A673 (cell line): ENCODE results near the gene SCN9A. TPM values are rescaled to one million over a fixed set of nuclear protein-coding genes. Genes with fewer than 3 reads are reported as not detected.

ENCODE experiments used
- BruUV-seq: library from RNA; stranded (reverse); fragments of 400-500 nt; replicated peaks from 2 replicates; lab custom pipeline; 2021; lab: Mats Ljungman, UMichigan
- CTCF ChIA-PET: fragments of 300-600 bp; sonication (Branson Sonifier 250); formaldehyde crosslinking; loops from one replicate; lab custom pipeline; 2022; ENCODE audit warnings: antibody characterized with exemption; lab: Charles Lee
- POLR2A ChIA-PET: fragments of 300-600 bp; sonication (Branson Sonifier 250); formaldehyde crosslinking; loops from one replicate; lab custom pipeline; 2022; ENCODE audit warnings: antibody characterized with exemption; ENCODE audit not compliant: low non-redundant PET; lab: Charles Lee
- DNase-seq: peaks from one replicate; pipeline ENCODE4 v3.0.0-alpha.2; 2015; ENCODE audit warnings: low spot score
- H3K27ac ChIP-seq: fragments of 200-600 bp; sonication (generic); 2 replicates; pipeline ENCODE4 v1.5.1; 2016; ENCODE audit warnings: mixed run types, low read depth, mild to moderate bottlenecking, mixed read lengths, antibody characterized with exemption, low read length; ENCODE audit not compliant: poor library complexity, severe bottlenecking
- H3K27me3 ChIP-seq: fragments of 200-600 bp; sonication (generic); replicated peaks from 2 replicates; pipeline ENCODE4 v1.6.1; 2017; ENCODE audit warnings: mixed run types, low read depth, mild to moderate bottlenecking, mixed read lengths, antibody characterized with exemption, low read length; ENCODE audit not compliant: insufficient read depth, poor library complexity
- H3K36me3 ChIP-seq: fragments of 200-600 bp; sonication (generic); 2 replicates; pipeline ENCODE4 v1.6.1; 2016; ENCODE audit warnings: mixed run types, mild to moderate bottlenecking, mixed read lengths, antibody characterized with exemption, low read length; ENCODE audit not compliant: insufficient read depth, poor library complexity, severe bottlenecking
- H3K4me1 ChIP-seq: fragments of 200-600 bp; sonication (generic); 2 replicates; pipeline ENCODE4 v1.6.1; 2017; ENCODE audit warnings: mixed run types, mild to moderate bottlenecking, mixed read lengths, antibody characterized with exemption, low read length; ENCODE audit not compliant: insufficient read depth, poor library complexity, severe bottlenecking
- H3K4me3 ChIP-seq: fragments of 200-600 bp; sonication (generic); 2 replicates; pipeline ENCODE4 v1.5.1; 2016; ENCODE audit warnings: low read depth, mixed run types, mild to moderate bottlenecking, mixed read lengths, low read length; ENCODE audit not compliant: poor library complexity, severe bottlenecking
- H3K9me3 ChIP-seq: fragments of 200-600 bp; sonication (generic); 2 replicates; pipeline ENCODE4 v1.6.1; 2016; ENCODE audit warnings: mixed run types, low read depth, mild to moderate bottlenecking, mixed read lengths, antibody characterized with exemption, low read length; ENCODE audit not compliant: poor library complexity, severe bottlenecking
- EZH2 ChIP-seq: fragments of 200-600 bp; sonication (generic); IDR thresholded peaks from 2 replicates; pipeline ENCODE4 v1.6.1; 2017; ENCODE audit warnings: borderline replicate concordance, low read depth, mild to moderate bottlenecking, mixed read lengths, antibody characterized with exemption, low read length; ENCODE audit not compliant: poor library complexity, severe bottlenecking
- intact Hi-C: fragments of 100-400 bp; cut with micrococcal nuclease; formaldehyde crosslinking; loops from one replicate; pipeline ENCODE4 v1.10.0; 2022; ENCODE audit not compliant: unreplicated experiment
- total RNA-seq: library from RNA; stranded (reverse); gene quantifications from 2 replicates; pipeline ENCODE4 v1.2.3, GENCODE V29; 2021
- TF ChIP-seq, protein P1 (sequence below): fragments of 300-800, 200-600 bp; sonication (generic); conservative IDR thresholded peaks from 2 replicates; pipeline ENCODE4 v1.5.1; 2017; ENCODE audit warnings: low read depth, mild to moderate bottlenecking, antibody characterized with exemption, low read length, moderate library complexity, mixed read lengths

SCN9A gene
- total RNA-seq, 1 experiment from 2014 or later, result 3.5 TPM

DNA sequence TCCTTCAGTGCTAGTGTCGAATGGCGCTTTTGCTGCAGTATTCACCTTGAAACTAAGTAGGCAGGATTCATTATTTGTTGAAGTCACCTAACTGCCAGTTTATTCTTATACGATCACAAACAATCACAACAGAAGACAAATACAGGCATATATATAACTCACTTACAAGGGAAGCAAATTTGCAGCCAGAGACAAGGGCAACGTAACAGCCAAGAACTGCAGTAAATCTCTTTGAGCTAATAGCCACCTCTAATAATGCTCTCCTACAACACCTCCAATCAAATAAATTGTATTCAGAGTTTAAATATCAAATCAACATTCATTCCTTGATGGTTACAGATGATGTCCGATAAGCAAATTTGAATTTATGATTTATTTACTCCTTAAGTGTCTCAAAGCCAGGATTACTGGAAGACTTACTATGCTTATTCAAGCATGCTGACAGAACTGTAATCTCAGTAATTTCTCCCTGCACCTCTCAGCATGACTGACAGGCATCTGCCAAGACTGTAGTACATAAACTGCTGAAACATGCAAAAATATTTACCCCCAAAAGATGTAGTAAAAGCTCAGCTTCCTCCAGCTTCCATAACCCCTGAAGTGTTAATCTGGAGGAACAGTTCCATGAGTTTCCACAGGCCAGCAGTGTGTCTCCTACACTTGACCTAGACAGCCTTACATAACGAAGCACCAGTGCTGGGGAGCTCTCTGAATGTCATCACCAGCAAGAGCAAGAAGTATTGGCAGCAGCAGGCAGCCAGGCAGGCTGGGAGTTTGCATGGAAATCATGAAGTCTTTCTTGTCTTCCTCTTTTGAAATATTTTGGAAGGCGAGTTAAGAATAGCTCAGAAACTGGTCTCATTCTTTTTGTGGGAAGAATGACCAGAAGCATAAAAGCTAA, 227.0 kb downstream of the SCN9A start:
- ChIA-PET POLR2A (no interaction called here), CTCF (no interaction called here)
- no peak for DNase-seq
- Histone ChIP-seq H3K4me3 (no peak overlapping the region), H3K9me3 (no peaks in the 10 kb centered on the region), H3K4me1 (no peaks in the 10 kb centered on the region), H3K27ac (no peak overlapping the region), H3K36me3 (no peaks in the 10 kb centered on the region), H3K27me3 (no peaks in the 10 kb centered on the region)
- TF ChIP-seq, protein P1, sequence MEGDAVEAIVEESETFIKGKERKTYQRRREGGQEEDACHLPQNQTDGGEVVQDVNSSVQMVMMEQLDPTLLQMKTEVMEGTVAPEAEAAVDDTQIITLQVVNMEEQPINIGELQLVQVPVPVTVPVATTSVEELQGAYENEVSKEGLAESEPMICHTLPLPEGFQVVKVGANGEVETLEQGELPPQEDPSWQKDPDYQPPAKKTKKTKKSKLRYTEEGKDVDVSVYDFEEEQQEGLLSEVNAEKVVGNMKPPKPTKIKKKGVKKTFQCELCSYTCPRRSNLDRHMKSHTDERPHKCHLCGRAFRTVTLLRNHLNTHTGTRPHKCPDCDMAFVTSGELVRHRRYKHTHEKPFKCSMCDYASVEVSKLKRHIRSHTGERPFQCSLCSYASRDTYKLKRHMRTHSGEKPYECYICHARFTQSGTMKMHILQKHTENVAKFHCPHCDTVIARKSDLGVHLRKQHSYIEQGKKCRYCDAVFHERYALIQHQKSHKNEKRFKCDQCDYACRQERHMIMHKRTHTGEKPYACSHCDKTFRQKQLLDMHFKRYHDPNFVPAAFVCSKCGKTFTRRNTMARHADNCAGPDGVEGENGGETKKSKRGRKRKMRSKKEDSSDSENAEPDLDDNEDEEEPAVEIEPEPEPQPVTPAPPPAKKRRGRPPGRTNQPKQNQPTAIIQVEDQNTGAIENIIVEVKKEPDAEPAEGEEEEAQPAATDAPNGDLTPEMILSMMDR, result no peak
- no peak for TF ChIP-seq EZH2
- intact Hi-C loops, result no loop called here
- no TSS peak for BruUV-seq

DNA sequence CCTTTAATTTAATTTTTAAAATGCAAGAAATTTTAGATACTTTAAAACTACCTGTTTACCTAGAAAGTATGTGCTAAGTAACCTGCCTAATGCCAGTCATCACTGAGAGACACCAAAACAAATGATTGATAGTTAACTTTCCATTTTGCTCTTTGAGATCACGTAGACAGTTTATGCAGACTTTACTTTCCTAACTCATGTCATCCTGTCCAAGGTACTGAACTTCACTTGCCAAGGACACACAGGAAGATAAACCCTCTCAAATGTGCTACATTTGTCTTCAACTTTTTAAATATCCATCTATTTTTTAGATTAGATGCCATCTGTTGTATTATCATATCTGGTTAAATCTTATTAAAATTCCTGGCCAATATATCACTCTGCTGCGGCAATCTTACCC, 227.9 kb downstream of the SCN9A start:
- no peak for DNase-seq
- Histone ChIP-seq H3K27ac (no peak overlapping the region), H3K4me1 (no peaks in the 10 kb centered on the region), H3K4me3 (no peak overlapping the region), H3K36me3 (no peaks in the 10 kb centered on the region), H3K9me3 (no peaks in the 10 kb centered on the region), H3K27me3 (no peaks in the 10 kb centered on the region)
- ChIA-PET CTCF (no interaction called here), POLR2A (no interaction called here)
- no peak for TF ChIP-seq EZH2
- TF ChIP-seq, protein P1, result no peak
- intact Hi-C loops, result no loop called here
- no TSS peak for BruUV-seq

Other genes with a start within 250 kb of the SCN9A start
- gene SCN1A, start 247.9 kb downstream of the SCN9A start, total RNA-seq, result 0.62 and 0.83 TPM in 2 replicates
- not detected in 2 replicates for gene SCN7A, start 118.3 kb upstream of the SCN9A start, total RNA-seq